Esophagus muscularis mucosa (tissue), 4 donors: ENCODE data around the gene XYLT1. TPM values are rescaled to one million over a fixed set of nuclear protein-coding genes. Genes with fewer than 3 reads are reported as not detected.

Source experiments
- DNase-seq: peaks from one replicate; pipeline ENCODE4 v3.0.0-alpha.2; 2017; ENCODE audit errors: extremely low spot score
- H3K27ac ChIP-seq, 4 donors: fragments of 200-600 bp; sonication (generic); replicated peaks in 1 of 4; 1 replicate in 3 of 4; 2 replicates in 1 of 4; pipeline ENCODE4 v1.5.1; 2016 to 2019; ENCODE audit warnings: mild to moderate bottlenecking in 1 of 4
- H3K27me3 ChIP-seq, 4 donors: fragments of 200-600 bp; sonication (generic); one replicate each; pipeline versions ENCODE4 v1.5.1 to v1.6.0; 2016 to 2019
- H3K36me3 ChIP-seq, 4 donors: fragments of 200-600 bp; sonication (generic); one replicate each; pipeline ENCODE4 v1.5.1; 2016 to 2019
- H3K4me1 ChIP-seq, 4 donors: fragments of 200-600 bp; sonication (generic); one replicate each; pipeline ENCODE4 v1.5.1; 2016 to 2019
- H3K4me3 ChIP-seq, 4 donors: fragments of 200-600 bp; sonication (generic); 1 replicate in 2 of 4; 2 replicates in 2 of 4; pipeline ENCODE4 v1.5.1; 2016 to 2019; ENCODE audit warnings: mild to moderate bottlenecking in 4 of 4, moderate library complexity in 1 of 4
- H3K9me3 ChIP-seq, 4 donors: fragments of 200-600 bp; sonication (generic); 1 replicate in 3 of 4; 2 replicates in 1 of 4; pipeline ENCODE4 v1.5.1; 2016 to 2019
- CTCF ChIP-seq, 3 experiments: fragments of 200-600 bp in 2 of 3; fragments of 450-650 bp in 1 of 3; sonication (generic) in 2 of 3; IDR thresholded peaks; one replicate each; pipeline ENCODE4 v1.5.1; 2017 to 2019; ENCODE audit warnings: antibody characterized with exemption in 3 of 3, mild to moderate bottlenecking in 2 of 3, moderate library complexity in 1 of 3
- EP300 ChIP-seq: sonication (generic); formaldehyde crosslinking; IDR thresholded peaks from one replicate; pipeline ENCODE4 v1.6.1; 2017; ENCODE audit warnings: antibody characterized with exemption
- POLR2A ChIP-seq: fragments of 450-650 bp; IDR thresholded peaks from one replicate; pipeline ENCODE4 v1.6.1; 2017; ENCODE audit warnings: antibody characterized with exemption, moderate library complexity, mild to moderate bottlenecking, low read depth
- POLR2AphosphoS5 ChIP-seq, 2 donors: sonication (generic); formaldehyde crosslinking; IDR thresholded peaks; one replicate each; pipeline ENCODE4 v1.6.1; 2017; ENCODE audit warnings: antibody characterized with exemption in 2 of 2
- WGBS: methylation state at CpG from one replicate; pipeline ENCODE4 v1.1.5; 2018; 5-methylcytosine and 5-hydroxymethylcytosine counted together
- intact Hi-C: fragments of 100-400 bp; cut with DNase I; formaldehyde crosslinking; loops from one replicate; pipeline ENCODE4 v1.15.1; 2023
- total RNA-seq, 4 donors: library from RNA; depleted of rRNA; stranded (reverse); fragments of >200 nt; gene quantifications; one replicate each; pipeline versions ENCODE4 v1.1.0 to v1.2.1, GENCODE V29; 2016

Gene XYLT1
- total RNA-seq, 4 donors from 2014 or later = 25.2 to 57.1 (median 33.5) TPM

- TF ChIP-seq CTCF (IDR thresholded peaks at IDR 0.05) = no peak
- no peak for TF ChIP-seq EP300
- no peak for TF ChIP-seq POLR2AphosphoS5 (IDR thresholded peaks at IDR 0.05)
- TF ChIP-seq POLR2A = no peak
- H3K36me3 ChIP-seq = no peaks in the 10 kb centered on the region
- H3K9me3 ChIP-seq = no peaks in the 10 kb centered on the region
- no peak for DNase-seq
- intact Hi-C loops = no loop called here
- no peaks in the 10 kb centered on the region for H3K27me3 ChIP-seq
- peaks cover 9 to 55% (median 42%) of the 10 kb centered on the region in 4 donors for H3K4me1 ChIP-seq
- WGBS = 73% methylated on average over 10 of the region's 10 CpGs
- H3K4me3 ChIP-seq = no peak overlapping the region
- peak overlapping the region; percentile 75 to 93 (median 84) for H3K27ac ChIP-seq
Measured at GRCh38 chr16:17327664-17328335, 143.0 kb downstream of the XYLT1 start.

GRCh38 chr16:17325476-17326143, 145.2 kb downstream of the XYLT1 start:
- H3K27me3 ChIP-seq = no peaks in the 10 kb centered on the region
- no peaks in the 10 kb centered on the region for H3K36me3 ChIP-seq
- no peaks in the 10 kb centered on the region for H3K9me3 ChIP-seq
- no peak for TF ChIP-seq CTCF (IDR thresholded peaks at IDR 0.05)
- TF ChIP-seq POLR2AphosphoS5 (IDR thresholded peaks at IDR 0.05) = no peak
- TF ChIP-seq POLR2A = no peak
- no peak for TF ChIP-seq EP300
- H3K27ac ChIP-seq = peak overlapping the region in 1 of 4 donors; percentile 93
- DNase-seq = no peak
- 79% methylated on average over 8 of the region's 8 CpGs for WGBS
- no peak overlapping the region for H3K4me3 ChIP-seq
- peaks cover 9 to 49% (median 45%) of the 10 kb centered on the region in 4 donors for H3K4me1 ChIP-seq
- intact Hi-C loops = no loop called here

GRCh38 chr16:17324451-17324850, 146.3 kb downstream of the XYLT1 start:
- TF ChIP-seq EP300 (no peak), POLR2A (no peak), CTCF (IDR thresholded peaks at IDR 0.05) (no peak), POLR2AphosphoS5 (IDR thresholded peaks at IDR 0.05) (no peak)
- no peak for DNase-seq
- Histone ChIP-seq H3K4me1 (peaks cover 6 to 59% (median 46%) of the 10 kb centered on the region in 4 donors), H3K4me3 (no peak overlapping the region), H3K36me3 (no peaks in the 10 kb centered on the region), H3K9me3 (no peaks in the 10 kb centered on the region), H3K27ac (peak overlapping the region in 2 of 4 donors; percentile 8 to 52), H3K27me3 (no peaks in the 10 kb centered on the region)
- intact Hi-C loops = no loop called here
- WGBS = 86% methylated on average over 10 of the region's 10 CpGs

GRCh38 chr16:17323171-17323570, 147.6 kb downstream of the XYLT1 start:
- WGBS = 94% methylated on average over 10 of the region's 10 CpGs
- Histone ChIP-seq H3K27ac (peak overlapping the region in 3 of 4 donors; percentile 4 to 52 (median 44)), H3K4me3 (no peak overlapping the region), H3K4me1 (peaks cover 0 to 57% (median 46%) of the 10 kb centered on the region in 4 donors), H3K9me3 (no peaks in the 10 kb centered on the region), H3K36me3 (no peaks in the 10 kb centered on the region), H3K27me3 (no peaks in the 10 kb centered on the region)
- TF ChIP-seq POLR2AphosphoS5 (IDR thresholded peaks at IDR 0.05) (no peak), CTCF (IDR thresholded peaks at IDR 0.05) (no peak), EP300 (no peak), POLR2A (no peak)
- no peak for DNase-seq
- intact Hi-C loops = no loop called here
